Adrenal gland (tissue), 5 donors: ENCODE results near the gene PARP8.

Source experiments
- CTCF ChIP-seq, 6 experiments: fragments of 450-650 bp in 4 of 6; fragments of 200-600 bp in 2 of 6; sonication (generic) in 1 of 6; IDR thresholded peaks; 1 replicate in 5 of 6; 2 replicates in 1 of 6; pipeline versions ENCODE4 v1.5.1 to v1.8.0; 2016 to 2021; ENCODE audit warnings: antibody characterized with exemption in 6 of 6, mild to moderate bottlenecking in 2 of 6, moderate library complexity in 1 of 6
- POLR2A ChIP-seq, 2 donors: fragments of 450-650 bp; IDR thresholded peaks; one replicate each; pipeline ENCODE4 v1.6.1; 2017; ENCODE audit warnings: antibody characterized with exemption in 2 of 2, mild to moderate bottlenecking in 2 of 2, moderate library complexity in 1 of 2
- donor health status: DM: no; HTN: no; CAD: no.

GRCh38 chr5:50722223-50722622 is 55.8 kb downstream of the PARP8 start:
- TF ChIP-seq CTCF (IDR thresholded peaks at IDR 0.05), result no peak
- TF ChIP-seq POLR2A (IDR thresholded peaks at IDR 0.05), result no peak
